ENCODE results near the gene ITPRIPL2. TPM values are rescaled to one million over a fixed set of nuclear protein-coding genes. Genes with fewer than 3 reads are reported as not detected.

ITPRIPL2 gene
- total and polyA plus RNA-seq, 3 donors from 2014 or later = 8.5 to 24.6 (median 15.7) TPM

- 82 to 93% methylated on average over 11 of the region's 11 CpGs for whole genome bisulfite sequencing, 2 donors
- Histone ChIP-seq H3K4me3 (no peak overlapping the region), H3K27ac (no peak overlapping the region), H3K4me1 (no peaks in the 10 kb centered on the region), H3K27me3 (no peaks in the 10 kb centered on the region), H3K36me3 (ENCODE audit: low read depth, missing control alignments) (no peaks in the 10 kb centered on the region), H3K9me3 (no peaks in the 10 kb centered on the region)
- DNase-seq = no peak
- intact Hi-C loops (cut with DNase I; ENCODE audit: low total_unique reads) = no loop called here
- TF ChIP-seq CTCF (IDR thresholded peaks at IDR 0.05) = no peak
- TF ChIP-seq POLR2A (IDR thresholded peaks at IDR 0.05) = no peak
Measured at GRCh38 chr16:19132898-19133297, 19.1 kb downstream of the ITPRIPL2 start.

GRCh38 chr16:19133600-19133999 lies 19.8 kb downstream of the ITPRIPL2 start:
- no peaks in the 10 kb centered on the region for H3K36me3 ChIP-seq (ENCODE audit: low read depth, missing control alignments)
- 92% methylated on average over 1 of the region's 1 CpG for WGBS, 2 donors
- H3K4me3 ChIP-seq = no peak overlapping the region
- no peaks in the 10 kb centered on the region for H3K4me1 ChIP-seq
- no peak for TF ChIP-seq CTCF (IDR thresholded peaks at IDR 0.05)
- no peaks in the 10 kb centered on the region for H3K9me3 ChIP-seq
- no peak for DNase-seq
- H3K27ac ChIP-seq = no peak overlapping the region
- intact Hi-C loops (cut with DNase I; ENCODE audit: low total_unique reads) = no loop called here
- H3K27me3 ChIP-seq = no peaks in the 10 kb centered on the region

- no peaks in the 10 kb centered on the region for H3K36me3 ChIP-seq (ENCODE audit: low read depth, missing control alignments)
- H3K4me3 ChIP-seq = no peak overlapping the region
- no peak for TF ChIP-seq POLR2A (IDR thresholded peaks at IDR 0.05)
- no peak for TF ChIP-seq CTCF (IDR thresholded peaks at IDR 0.05)
- H3K27ac ChIP-seq = no peak overlapping the region
- no peaks in the 10 kb centered on the region for H3K9me3 ChIP-seq
- H3K27me3 ChIP-seq = no peaks in the 10 kb centered on the region
- DNase-seq = no peak
- WGBS, 2 donors = 79 to 82% methylated on average over 10 of the region's 10 CpGs
- intact Hi-C loops (cut with DNase I; ENCODE audit: low total_unique reads) = no loop called here
- H3K4me1 ChIP-seq = no peaks in the 10 kb centered on the region
Measured at GRCh38 chr16:19135201-19135842, 21.6 kb downstream of the ITPRIPL2 start.

- Histone ChIP-seq H3K4me3 (no peak overlapping the region), H3K27ac (no peak overlapping the region), H3K27me3 (no peaks in the 10 kb centered on the region), H3K4me1 (no peaks in the 10 kb centered on the region), H3K36me3 (ENCODE audit: low read depth, missing control alignments) (no peaks in the 10 kb centered on the region), H3K9me3 (no peaks in the 10 kb centered on the region)
- TF ChIP-seq CTCF (IDR thresholded peaks at IDR 0.05) (no peak), POLR2A (IDR thresholded peaks at IDR 0.05) (no peak)
- DNase-seq = no peak
- intact Hi-C loops (cut with DNase I; ENCODE audit: low total_unique reads) = no loop called here
- 58 to 83% methylated on average over 6 of the region's 7 CpGs for WGBS, 2 donors
Measured at GRCh38 chr16:19135896-19136438, 22.2 kb downstream of the ITPRIPL2 start.

Measured in testis (tissue), 3 donors.